NB4 (cell line): Measurements from ENCODE around the gene NTSR1.

Source experiments
- DNase-seq: peaks from one replicate; pipeline ENCODE4 v3.0.0; 2010; ENCODE audit warnings: low read depth
- H3K4me3 ChIP-seq: one replicate; pipeline ENCODE4 v1.5.1; 2011; ENCODE audit warnings: mild to moderate bottlenecking, low read depth, low read length, moderate library complexity
- MYC ChIP-seq: IDR thresholded peaks from 2 replicates; pipeline ENCODE4 v1.6.1; 2011; ENCODE audit warnings: low read depth, low read length
- POLR2A ChIP-seq: IDR thresholded peaks from 2 replicates; pipeline ENCODE4 v1.6.1; 2011; ENCODE audit warnings: mild to moderate bottlenecking; ENCODE audit not compliant: insufficient read length; ENCODE audit errors: extremely low read depth
- TF ChIP-seq, protein P1 (sequence below): IDR thresholded peaks from 2 replicates; pipeline ENCODE4 v1.6.1; 2011; ENCODE audit warnings: low read depth, low read length
- TF ChIP-seq, protein P2 (sequence below): IDR thresholded peaks from one replicate; pipeline ENCODE4 v1.5.1; 2012; ENCODE audit warnings: low read depth, low read length

Gene NTSR1

DNA sequence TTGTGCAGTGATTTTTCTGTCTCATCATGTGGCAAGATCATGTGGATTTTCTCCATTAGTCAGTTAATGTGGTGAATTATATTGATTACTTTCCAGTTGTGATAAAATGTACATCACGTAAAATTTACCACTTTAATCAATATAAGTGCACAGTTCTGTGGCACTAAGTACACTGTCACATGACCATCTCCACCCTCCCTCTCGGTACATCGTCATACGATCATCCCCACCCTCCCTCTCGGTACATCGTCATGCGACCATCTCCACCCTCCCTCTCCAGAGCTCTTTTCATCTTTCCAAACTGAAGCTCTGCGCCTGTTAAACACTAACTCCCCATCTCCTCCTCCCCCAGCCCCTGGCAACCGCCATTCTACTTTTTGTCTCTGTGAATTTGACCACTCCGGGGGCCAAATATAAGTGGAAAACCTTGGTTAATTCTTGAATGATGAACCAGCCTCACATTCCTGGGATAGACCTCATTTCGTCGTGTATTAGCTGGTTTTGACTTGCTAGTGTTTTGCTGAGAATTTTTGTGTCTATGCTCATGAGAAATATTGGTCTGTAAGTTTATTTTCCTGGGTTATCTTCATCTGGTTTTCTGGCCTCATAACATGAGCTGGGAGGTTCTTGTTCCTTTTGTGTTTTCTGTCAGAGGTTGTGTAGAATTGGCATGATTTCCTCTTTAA, 10.8 kb downstream of the NTSR1 start:
- TF ChIP-seq, protein P1, sequence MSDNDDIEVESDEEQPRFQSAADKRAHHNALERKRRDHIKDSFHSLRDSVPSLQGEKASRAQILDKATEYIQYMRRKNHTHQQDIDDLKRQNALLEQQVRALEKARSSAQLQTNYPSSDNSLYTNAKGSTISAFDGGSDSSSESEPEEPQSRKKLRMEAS, result no peak
- TF ChIP-seq POLR2A (no peak), MYC (no peak)
- TF ChIP-seq, protein P2, sequence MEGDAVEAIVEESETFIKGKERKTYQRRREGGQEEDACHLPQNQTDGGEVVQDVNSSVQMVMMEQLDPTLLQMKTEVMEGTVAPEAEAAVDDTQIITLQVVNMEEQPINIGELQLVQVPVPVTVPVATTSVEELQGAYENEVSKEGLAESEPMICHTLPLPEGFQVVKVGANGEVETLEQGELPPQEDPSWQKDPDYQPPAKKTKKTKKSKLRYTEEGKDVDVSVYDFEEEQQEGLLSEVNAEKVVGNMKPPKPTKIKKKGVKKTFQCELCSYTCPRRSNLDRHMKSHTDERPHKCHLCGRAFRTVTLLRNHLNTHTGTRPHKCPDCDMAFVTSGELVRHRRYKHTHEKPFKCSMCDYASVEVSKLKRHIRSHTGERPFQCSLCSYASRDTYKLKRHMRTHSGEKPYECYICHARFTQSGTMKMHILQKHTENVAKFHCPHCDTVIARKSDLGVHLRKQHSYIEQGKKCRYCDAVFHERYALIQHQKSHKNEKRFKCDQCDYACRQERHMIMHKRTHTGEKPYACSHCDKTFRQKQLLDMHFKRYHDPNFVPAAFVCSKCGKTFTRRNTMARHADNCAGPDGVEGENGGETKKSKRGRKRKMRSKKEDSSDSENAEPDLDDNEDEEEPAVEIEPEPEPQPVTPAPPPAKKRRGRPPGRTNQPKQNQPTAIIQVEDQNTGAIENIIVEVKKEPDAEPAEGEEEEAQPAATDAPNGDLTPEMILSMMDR, result no peak
- no peak for DNase-seq
- H3K4me3 ChIP-seq, result no peak overlapping the region

DNA sequence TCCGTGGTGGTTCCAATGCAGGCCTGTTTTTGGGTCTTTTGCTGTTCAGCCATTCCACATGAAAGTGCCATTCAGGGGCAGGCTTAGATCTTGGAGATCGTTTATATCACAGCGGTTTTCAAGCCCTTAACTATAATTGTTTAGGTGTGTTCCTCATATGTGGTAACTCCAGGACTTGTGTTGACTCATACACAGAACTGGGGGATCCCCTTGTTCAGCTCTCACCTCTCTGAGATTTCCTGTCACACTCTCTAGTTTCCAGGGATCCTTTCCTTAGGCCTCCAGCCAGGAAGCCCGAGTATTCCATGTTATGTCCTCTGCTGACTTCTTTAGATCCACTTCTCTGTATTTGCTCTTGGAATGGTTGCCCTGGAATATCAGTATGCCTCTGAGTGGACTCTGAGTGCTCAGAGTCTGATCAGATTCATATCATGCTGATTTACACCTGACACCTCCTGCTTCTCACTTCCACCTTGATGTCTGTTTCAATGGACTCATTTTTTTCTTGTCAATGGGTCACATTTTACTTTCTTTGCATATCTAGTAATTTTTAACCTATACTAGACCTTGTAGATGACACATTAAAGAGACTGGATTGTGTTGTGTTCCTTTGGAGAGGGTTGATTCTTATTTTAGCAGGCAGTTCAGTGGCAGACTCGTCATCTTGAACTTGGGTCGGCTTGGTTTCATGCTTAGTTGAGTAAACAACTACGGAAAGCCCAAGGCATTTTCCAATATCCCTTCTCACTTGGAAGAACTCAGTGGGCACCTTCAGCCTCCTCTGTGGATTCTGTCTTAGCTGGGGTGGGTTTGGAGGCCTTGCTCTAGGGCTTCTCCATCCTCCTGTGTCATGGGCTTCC, 13.1 kb downstream of the NTSR1 start:
- H3K4me3 ChIP-seq, result no peak overlapping the region
- DNase-seq, result no peak
- TF ChIP-seq MYC, result no peak
- TF ChIP-seq, protein P2, result no peak
- TF ChIP-seq, protein P1, result no peak
- no peak for TF ChIP-seq POLR2A

DNA sequence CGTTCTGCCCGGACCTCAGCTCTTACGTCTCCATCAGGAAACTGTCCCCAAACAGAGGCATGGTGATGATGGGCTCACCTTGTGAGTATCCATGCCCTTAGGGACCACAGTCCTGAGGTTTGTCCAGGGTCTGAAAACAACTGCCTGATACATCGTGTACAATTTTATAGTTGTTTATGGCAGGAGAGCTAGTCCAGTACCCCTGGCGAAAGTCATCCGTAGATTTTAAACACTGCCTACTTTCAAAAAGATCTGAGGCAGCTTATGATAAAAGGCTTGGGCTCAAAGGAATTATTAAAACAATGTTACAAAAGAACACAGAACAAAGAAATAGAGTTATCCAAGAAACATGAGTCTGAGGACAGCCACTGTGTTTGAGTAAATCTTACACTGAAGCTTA, 14.0 kb downstream of the NTSR1 start:
- TF ChIP-seq, protein P1, result no peak
- TF ChIP-seq POLR2A, result no peak
- TF ChIP-seq, protein P2, result no peak
- H3K4me3 ChIP-seq, result no peak overlapping the region
- no peak for DNase-seq

DNA sequence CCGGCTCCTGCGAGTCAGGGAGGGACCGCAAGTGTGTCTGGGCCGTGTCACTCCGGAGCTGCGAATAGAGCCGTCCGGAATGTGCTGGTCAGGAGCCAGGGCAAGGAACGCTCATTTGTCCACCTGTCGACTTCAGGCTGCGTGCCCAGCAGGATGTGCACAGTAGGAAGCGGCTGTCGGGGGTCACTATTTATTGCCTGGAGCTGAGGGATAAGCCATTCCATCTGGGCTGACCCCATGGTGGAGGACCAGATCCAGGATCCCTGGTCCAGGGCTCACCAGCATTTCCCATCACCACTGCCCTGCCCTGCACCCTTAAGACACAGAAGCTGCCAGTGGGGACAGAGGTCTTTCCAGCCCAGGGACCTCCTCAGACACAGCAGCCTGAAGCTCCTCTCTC, 14.7 kb downstream of the NTSR1 start:
- no peak for TF ChIP-seq MYC
- TF ChIP-seq, protein P1, result no peak
- TF ChIP-seq POLR2A, result no peak
- TF ChIP-seq, protein P2, result no peak
- no peak overlapping the region for H3K4me3 ChIP-seq
- DNase-seq, result no peak

DNA sequence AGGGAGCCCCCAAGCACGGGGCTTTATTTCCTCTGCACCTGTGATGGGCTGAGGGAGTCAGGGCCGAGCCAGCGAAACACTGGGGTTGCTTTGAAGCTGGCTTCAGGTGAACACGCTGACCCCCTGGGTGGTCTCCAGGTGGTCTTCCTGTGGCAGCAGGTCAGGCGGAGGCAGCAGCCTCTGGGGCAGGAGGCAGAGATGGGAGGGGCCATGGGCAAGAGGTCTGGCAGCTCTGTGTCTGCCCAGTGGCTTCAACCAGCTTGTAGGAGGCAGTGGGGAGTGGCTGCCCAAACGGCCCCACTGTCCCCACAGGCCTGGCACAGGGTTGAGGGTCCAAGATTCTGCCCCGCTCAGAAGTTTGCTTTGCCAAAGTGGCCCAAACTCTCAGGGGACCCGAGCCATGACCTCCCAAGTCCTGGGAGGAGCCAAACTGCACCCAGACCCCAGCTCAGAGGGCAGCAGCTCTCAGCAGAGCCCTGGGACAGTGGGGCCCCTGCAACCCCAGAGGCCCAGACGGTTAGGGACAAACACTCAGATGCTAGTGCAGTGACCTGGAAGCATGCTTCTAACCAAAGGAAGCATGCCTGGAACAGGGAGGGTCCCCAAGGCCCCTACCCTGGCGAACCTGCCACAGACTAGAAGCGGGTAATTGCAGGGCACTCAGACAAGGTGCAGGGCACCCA, 15.3 kb downstream of the NTSR1 start:
- H3K4me3 ChIP-seq, result no peak overlapping the region
- DNase-seq, result no peak
- TF ChIP-seq MYC, result no peak
- TF ChIP-seq, protein P2, result no peak
- no peak for TF ChIP-seq POLR2A
- TF ChIP-seq, protein P1, result no peak
